Activated T-cell treated with anti-CD3 and anti-CD28 coated beads for 4 hours (primary cell): ENCODE measurements around the gene SPDYE4.
"Not testable (repeated sequence)": the region's sequence is repeated elsewhere in the genome, so short reads cannot be mapped to it uniquely, and the experiment has no call there.

Experiments used
- DNase-seq: peaks from one replicate; pipeline ENCODE4 v3.0.0-alpha.2; 2020

The SPDYE4 gene, protein sequence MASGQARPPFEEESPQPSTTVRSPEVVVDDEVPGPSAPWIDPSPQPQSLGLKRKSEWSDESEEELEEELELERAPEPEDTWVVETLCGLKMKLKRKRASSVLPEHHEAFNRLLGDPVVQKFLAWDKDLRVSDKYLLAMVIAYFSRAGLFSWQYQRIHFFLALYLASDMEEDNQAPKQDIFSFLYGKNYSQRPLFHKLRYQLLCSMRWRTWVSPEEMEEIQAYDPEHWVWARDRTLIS

DNA sequence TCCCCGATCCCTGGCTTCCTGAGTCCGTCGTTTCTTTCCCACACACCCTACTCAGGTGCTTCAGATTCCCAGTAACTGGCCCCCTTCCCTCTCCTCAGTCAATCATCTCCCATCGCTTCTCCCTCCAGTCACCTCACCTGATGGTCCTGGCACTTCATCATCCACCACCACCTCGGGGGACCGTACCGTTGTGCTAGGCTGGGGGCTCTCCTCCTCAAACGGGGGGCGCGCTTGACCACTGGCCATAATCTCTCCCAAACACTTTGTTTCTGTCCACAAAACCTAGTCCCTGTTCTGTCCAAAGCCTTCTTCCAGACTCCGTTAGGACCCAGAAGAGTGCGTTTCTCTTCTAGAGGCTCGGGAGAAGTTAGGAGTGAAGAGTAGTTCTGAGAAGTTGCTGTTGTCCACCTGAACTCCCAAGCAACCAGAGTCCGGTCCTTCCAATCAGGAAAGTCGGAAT lies at the start of gene SPDYE4:
SPDYE4 (minus strand) TSS at position 410 of the 460 bp plus-strand sequence; CDS start at position 246, 164 bp downstream.
- DNase-seq: no peak

DNA sequence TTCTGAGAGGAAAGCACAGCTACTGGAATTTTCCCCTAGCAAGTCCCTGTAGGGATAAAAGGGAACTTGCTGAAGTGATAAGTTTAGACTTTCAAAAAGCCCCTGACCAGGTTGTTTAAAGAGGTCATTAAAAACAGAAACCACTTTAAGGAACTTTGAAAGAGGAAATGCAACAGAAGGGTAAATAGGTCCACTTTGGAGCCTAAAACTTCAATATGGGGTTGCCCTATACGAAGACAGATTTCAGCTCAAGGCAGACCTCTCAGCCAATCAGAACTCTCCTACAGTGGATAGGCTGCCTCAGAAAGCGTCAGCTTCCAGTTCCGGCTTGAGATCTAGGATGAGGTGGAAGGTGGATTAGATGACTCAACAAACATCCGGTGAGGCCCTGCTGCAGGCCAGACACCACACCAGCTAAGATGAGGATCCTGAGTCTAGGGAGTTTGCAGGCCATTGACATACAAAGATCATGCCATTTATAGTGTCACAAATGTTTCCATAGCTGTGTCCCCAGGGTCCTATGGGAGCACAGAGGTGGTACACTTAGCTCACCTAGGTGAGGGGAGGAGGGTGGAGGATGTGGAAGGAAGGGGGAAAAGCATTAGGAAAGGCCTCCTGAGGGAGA lies 48.7 kb upstream of the SPDYE4 start:
- DNase-seq: no peak

DNA sequence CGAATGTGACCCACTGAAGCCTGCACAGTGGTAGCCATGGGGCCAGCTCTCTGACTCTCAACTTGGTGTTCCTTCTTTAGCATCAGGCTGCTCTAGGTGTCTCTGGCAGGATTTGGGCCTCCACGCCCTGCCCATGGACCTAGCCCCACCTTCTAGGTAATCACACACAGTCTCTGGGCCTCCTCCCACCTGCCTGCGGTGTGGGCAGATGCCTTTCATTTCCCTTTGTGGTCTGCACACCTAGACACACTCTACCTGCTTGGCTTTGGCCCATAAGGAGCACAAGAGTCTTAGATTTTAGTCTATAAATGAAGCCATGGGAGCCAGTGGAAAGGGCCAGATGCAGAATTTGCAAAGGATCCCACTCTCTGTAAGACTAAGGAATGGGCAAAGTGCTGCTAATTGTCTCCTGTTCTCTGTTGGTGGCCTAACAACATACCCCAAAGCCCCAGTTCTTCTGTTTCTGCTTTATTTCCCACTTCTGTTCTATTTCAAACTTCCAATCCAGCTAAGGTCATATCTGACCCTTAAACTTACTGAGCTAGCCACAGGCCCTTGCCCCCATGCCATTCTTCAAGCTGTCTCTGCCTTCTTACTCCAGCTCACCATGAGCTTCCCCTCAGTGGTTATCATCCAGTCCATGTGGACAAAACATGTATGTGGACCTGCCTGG lies 48.0 kb upstream of the SPDYE4 start:
- no peak for DNase-seq

DNA sequence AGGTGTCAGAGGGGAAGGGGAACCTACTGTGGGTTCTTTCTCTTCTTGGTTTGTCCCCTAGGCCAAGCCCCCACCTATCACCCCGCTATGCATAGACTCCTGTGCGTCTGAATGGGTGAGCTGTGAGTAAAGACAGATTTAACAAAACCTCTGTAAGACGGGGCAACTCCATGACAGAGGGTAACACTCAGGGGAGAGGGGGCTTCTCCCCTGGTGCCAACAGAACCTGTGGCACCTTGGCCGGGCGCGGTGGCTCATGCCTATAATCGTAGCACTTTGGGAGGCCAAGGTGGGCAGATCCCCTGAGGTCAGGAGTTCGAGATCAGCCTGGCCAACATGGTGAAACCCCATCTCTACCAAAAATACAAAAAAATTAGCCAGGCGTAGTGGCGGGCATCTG lies 47.0 kb upstream of the SPDYE4 start:
- not testable (repeated sequence) for DNase-seq

DNA sequence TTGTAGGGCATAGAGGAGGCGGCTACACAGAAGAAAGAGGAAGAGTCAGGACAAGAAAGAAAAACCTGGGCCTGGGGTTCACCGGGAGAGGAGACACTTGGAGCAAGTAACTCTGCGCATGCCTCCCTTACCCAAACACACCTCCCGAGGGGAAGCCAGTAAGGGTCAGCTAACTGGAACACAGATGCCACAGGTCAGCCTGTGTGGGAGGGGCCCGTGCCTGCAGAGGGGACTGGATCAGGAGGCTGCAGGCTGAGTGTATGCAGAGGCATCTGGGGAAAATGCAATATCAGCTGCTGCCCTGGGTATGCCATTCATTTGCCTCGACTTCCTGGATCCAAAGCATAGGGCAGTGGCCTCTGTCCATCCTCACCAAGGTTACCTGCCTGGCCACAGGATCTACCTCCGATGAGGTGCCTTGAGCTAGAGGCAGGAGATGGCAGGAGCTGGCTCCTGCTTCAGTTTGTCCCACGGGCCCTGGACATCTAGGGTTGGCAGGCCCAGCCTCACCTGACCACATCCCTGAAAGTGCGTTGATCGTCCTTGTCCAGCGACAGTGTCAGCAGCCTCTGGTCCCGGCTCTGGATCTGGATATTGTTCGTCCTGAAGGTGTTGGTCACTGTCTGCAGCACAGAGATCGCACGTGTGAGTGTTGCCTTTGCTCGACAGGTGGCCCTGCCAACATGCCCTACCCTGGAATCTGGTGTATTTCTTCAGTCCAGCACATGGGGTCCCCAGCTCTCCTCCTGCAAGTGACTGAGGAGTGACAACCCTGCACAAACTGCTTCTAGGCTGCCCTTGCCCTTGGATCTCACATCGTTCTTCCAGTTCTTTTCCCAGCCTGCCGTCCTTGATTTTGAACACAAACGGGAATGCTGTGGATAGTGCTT lies 45.4 kb upstream of the SPDYE4 start:
- no peak for DNase-seq

DNA sequence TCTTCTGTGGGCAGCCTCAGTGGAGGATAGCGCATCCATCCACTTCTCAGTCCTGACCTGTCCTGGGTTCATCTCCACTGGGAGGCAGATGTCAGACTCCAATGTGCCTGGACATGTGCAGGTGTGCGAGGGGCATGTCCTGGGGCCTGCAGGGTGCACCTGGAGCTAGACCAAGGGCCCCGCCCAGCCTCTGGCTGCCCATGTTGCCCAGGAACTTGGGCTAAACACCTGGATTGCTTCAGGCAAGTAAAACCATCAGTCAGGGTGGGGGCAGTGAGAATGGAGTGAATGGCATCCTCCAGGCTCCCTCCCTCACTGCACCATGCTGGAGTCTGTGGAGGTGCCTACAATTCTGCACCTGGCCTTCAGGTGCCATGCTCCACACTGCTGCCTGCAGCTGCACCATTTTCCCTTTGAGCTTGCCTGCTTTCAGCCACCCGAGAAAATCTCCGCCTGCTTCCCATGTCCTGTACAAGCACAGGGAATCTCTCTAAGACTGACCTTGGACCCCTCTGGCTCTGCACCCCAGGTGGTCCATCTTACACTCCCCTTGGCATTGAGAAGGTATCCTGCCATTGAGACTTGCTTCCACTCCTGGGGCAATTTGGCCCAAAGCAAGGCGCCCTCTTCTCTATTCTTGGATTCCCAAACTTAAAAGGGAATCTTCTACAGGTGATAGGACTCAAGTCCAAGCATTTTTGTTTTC lies 42.9 kb upstream of the SPDYE4 start:
- DNase-seq: no peak

DNA sequence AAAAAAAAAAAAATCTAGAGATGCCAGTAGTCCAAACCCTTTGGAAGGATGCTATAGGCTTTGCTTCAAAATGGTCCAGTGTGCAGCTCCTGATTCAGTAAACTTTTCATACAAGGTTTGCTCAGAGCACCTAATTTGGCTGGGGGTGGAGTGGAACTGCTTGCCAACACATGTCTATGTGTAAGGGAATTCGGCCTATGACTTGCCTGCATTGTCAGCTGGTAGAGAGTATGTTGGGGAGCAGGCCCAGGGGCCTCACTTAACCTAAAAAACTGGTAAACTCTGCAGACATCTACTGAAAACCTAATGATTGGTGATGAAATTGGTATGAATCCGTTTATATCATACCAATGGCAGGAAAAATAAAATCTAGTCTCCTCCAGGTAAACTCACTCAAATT lies 42.3 kb upstream of the SPDYE4 start:
- DNase-seq: no peak

DNA sequence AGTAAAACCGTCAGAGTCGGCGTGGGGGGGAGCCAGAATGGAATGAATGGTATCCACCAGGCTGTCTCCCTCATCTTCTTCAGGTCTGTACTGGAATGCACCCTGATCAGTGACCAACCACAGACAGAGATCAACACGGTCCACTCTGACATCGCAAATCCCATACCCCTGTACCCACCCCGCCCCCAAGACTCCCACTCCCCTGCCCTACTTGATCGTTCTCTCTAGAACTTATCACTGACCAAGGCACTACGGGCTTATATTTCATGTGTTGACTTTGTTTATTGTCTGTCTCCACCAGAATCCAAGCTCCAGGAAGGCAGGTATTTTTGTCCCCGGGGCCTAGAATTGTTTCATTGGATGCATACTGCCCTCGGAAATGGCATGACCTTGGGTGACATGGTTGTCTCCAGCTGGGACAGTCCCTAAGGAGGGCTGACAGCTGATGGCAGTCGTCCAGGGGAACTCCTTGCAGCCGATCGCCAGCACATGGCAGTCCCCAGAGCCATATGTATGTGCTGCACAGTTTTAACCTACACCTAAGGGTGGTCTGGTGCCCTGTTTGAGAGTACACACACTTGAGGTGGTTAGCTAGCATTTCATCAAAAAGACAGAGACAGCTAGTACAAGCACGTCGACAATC lies 41.3 kb upstream of the SPDYE4 start:
- no peak for DNase-seq

DNA sequence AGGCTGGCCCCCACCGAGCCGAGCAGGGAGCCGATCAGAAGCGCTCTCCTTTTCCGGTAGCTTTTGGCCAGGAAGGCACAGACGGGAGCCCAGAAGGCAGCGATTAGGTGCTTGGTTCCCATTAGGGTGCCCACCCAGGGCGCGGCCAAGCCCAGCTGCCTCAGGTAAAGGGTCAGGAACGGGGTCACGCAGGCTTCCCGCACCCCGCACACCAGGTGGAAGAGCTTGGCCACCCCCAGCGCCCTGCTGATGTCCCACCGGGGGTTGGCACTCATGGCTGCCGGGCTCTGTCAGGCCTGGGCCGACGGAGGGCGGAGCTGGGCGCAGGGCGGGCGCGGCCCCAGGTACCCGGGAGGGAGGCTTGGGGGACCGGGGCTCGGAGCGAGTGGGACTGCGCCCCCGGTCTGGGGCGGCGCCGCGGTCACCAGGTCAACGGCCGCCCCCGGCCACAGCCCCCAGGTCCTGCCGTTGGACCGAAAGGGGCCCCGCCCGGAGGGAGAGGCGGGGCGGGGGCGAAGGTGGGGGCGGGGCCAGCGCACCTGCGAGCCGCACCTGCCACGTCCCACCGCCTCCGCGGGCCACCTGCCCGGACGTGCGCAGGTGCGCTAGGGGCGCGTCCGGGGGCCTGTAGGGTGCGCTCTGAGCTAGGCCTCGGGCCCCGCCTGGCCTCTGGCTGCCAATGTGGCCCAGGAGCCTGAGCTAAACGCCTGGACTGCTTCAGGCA lies 40.7 kb upstream of the SPDYE4 start, which contains the start of gene MFSD6L:
MFSD6L (minus strand) TSS at position 520 of the 724 bp plus-strand sequence; CDS start at position 275, 245 bp downstream.
- DNase-seq: no peak

DNA sequence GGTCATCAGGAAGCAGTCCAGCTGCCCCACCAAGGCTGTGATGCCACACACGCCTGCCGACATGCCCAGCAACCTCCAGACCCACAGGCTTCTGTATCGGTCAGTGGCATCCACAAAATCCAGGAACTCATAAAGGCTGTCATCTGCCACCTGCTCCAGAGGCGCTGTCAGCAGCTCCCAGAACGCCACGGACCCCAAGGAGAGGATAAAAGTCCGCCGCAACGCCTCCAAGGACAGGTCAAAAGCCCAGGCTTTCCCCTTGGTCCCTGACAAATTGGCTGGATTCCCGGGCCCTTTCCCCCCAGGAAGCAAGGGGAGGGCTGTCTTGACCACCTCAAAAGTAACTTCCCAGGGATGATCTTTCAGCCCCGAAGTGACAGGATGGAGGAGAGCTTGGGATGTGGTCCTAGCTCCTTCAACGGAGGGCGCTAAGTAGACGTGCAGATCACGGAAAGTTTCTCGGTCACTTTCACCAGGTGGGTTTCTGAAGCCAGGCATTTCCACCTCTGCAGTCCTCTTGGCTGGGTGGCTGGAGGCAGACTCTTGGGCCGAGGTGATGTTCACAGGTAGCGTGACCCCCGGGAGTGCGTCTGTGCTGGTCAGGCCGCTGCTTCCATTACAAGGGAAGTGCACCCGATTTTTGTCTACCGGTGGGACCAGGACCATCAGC lies 40.0 kb upstream of the SPDYE4 start:
- DNase-seq: no peak

DNA sequence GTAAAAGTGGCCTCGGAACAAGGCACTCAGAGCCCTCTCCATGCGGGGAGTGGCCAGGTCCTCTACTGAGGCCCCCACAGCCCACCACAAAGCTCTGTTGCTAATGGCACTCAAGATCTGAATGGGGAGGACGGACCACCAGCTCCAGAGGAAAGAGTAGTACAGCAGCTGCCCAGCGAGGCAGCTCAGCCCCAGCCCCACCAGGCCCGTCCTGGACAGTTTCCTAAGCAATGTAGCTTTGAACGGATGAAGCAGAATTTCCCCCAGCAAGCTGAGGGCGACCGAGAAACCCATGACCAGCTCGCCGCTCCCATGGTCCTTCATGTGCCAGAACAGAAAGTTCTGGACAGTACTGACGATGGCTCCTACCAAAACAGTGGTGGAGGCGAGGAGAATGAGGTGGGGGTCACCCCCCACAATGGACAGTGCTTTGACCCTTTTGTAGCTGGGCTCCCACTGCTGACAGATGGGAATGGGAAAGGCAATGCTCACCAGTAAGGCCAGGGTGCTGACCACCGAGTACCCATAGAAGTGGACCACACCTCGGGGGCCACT lies 39.4 kb upstream of the SPDYE4 start:
- DNase-seq: no peak

DNA sequence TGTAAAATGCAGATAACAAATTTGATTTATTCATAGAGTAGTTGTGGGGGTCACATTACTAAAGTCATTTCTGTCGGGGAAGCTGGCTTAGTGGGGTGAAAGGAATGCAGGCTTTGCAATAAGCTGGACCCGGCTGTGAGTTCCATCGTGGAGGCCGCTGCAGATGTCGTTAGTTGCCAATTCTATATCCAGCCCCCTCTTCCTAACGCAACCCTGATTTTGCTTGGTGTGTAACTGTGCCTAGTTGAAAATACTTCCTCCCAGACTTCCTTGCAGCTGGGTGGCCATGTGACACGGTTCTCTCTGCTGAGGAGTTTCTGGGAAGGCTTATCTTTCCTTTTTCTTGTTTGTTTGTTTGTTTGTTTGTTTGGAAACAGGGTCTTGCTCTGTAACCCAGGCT lies 36.3 kb upstream of the SPDYE4 start:
- DNase-seq: no peak

DNA sequence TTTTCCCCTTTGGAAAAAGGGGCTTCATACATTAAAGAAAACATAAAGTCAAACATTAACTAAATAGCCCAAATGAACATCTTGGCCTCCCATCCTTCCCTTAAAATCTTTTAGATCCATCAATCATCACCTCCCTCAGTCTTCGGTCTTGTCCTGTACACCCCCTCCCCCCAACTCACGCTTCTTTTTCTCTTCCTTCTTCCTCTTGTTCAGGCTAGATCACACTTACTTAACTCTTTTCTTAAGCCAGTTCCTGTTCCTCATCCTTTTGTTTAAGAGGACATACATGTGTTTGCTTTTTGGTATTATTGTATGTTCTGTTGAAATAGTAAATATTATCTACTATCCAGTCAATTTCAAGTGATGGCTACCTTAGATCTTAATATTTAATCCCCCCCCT lies 35.3 kb upstream of the SPDYE4 start:
- DNase-seq: no peak

DNA sequence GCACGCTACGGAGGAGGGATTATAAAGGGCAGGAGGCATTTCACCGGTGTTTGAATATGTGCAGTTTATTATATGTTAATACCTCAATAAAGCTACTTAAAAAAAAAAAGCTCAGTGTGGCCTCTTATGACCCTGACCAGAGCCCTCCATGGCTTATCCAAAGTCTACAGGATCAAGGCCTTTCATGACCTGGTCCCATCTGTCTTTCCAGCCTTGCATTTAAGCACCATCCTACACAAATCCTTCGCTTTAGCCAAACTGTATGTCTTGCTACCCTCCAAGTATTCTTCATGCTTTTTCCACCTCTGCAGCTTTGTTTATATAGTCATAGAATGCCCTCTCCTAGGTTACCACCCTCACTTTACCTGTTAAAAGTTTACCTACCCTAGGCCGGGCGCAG lies 34.3 kb upstream of the SPDYE4 start:
- no peak for DNase-seq

DNA sequence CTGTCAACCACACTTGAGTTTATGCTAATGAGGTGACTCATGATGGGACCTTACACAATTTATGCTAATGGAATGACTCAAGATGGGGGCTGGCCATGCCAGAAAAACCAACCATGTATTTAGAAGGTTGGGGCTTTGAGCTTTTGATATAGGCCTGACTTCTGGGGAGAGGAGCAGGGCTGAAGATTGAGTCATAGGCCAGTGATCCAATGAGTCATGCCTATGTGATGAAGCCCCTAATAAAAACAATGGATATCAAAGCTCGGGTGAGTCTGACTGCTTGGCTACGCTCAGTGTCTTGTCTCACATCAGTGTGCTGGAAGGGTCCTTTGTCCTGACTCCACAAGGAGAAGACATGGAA lies 33.5 kb upstream of the SPDYE4 start:
- DNase-seq: no peak

DNA sequence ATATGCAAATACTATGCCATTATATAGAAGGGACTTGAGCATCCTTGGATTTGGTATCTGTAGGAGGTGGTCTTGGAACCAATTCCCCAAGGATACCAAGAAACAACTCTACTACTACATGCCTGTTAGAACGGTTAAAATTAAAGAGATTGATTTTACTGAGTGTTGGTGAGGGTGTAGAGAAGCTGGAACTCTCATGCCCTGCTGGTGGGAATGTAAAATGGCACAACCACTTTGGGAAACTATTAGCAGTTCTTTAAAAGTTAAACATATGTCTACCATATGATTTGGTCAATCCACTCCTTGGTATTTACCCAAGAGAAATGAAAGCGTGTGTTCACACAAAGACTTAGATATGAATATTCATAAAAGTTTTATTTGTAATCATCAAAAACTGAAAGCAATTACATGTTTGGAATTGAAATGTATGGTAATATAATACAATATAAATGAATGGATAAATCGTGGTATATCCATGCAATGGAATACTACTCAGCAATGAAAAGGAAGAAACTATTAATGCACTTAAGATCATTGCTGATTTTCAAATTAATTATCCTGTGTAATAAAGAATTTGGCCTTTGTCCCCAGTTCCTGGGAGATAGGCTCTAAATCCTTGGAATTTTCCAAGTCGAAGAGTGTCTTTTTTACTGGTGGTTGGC lies 33.0 kb upstream of the SPDYE4 start:
- DNase-seq: no peak

DNA sequence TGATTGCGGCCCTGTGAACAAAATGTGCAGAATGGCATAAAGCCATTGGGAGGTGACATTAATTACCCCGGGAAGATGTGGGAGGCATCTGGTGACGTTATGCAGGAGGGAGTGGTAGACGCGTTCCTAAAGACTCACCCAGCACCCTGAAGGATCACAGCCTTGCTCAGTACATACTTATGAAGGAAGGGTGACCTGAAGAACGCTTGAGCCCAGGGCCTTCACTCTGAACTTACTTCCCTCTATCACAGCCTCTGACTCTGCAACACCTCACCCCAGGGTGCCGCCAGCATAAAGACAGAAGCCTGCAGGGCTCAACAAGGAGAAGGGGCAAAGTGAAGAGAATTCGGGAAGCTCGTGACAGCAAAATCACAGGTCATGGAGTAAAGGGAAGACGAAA lies 31.4 kb upstream of the SPDYE4 start:
- no peak for DNase-seq

DNA sequence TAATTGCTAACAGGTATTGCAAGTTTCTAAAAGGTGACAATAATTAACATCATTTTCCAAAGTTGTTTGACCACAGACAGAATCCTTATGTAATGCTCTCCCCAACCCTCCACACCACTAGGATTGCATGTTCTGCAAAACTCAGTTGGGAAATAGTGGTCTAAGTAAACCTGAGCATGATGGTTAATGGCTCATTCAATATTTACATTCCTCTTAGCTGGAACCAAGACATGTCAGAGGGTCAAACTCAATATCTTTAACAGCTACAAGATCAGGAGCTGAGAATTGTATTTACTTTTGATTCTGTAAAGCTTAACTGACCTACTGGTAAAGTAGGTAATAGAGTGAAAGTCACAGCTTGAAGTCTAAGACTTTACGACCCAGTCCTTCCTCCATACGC lies 30.7 kb upstream of the SPDYE4 start:
- no peak for DNase-seq

DNA sequence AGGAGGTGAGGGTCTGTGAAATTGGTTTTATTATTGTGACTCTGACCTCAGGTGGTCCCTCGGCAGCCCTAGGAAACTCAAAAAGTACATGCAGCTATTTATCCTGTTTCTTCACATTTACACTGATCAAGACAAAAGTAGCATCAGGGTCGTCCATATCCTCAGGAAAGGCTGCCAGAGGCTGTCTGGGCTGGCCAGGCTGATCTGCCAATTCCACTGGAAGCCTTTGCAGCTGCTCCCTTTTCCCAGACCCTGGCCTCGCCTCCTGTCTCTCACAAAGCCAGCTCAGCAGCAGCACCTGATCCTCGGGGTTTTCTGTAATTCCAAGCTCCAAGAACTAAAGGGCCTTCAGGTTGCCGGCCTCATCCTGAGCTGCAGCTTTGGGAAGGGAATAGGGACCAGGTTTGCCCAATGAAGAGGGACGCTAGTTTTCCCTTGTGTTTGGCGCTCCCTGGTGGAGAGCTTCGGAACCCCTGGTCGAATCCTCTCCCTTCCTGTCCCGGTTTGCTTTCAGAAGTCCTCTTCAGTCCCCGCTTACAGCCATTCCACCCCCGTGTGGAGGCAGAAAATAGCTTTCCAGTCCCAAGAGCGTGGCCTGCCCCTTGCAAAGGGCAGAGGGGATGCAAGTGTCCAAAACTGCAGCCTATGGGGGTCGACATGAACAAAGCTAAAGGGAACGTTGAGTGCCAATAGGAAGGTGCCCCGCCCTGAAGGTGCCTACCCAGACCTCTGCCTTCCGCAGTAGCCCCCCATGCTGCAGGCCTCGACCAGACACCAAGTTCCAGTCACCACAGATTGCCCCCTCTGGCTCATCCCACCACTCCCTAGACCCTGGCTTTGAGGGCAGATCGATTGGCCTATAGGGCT lies 27.4 kb upstream of the SPDYE4 start:
- DNase-seq: peak; percentile 63
